ENCODE measurements around the gene MUC5B.

The MUC5B gene

GRCh38 chr11:1289211-1289935 lies 66.5 kb downstream of the MUC5B start:
- H3K79me2 ChIP-seq (ENCODE audit: insufficient read depth, low read length) = no peaks in the 10 kb centered on the region
- no peaks in the 10 kb centered on the region for H3K27me3 ChIP-seq (ENCODE audit: insufficient read depth, low read length)
- H3K27ac ChIP-seq (ENCODE audit: low read depth, low read length, poor library complexity, severe bottlenecking) = no peak overlapping the region
- H3K9ac ChIP-seq (ENCODE audit: low read length) = no peak overlapping the region
- no peaks in the 10 kb centered on the region for H3K9me3 ChIP-seq (ENCODE audit: low read length)
- H3K4me2 ChIP-seq (ENCODE audit: low read length) = no peak overlapping the region
- H4K20me1 ChIP-seq (ENCODE audit: insufficient read depth, low read length) = no peaks in the 10 kb centered on the region
- TF ChIP-seq EZH2 (IDR thresholded peaks at IDR 0.05; ENCODE audit: borderline replicate concordance, low read length) = no peak
- no peak for TF ChIP-seq CTCF (IDR thresholded peaks at IDR 0.05; ENCODE audit: low read length)
- no peak overlapping the region for H2AFZ ChIP-seq (ENCODE audit: low read length)
- no peaks in the 10 kb centered on the region for H3K4me1 ChIP-seq (ENCODE audit: insufficient read depth, low read length, severe bottlenecking)
- H3K9me2 ChIP-seq (ENCODE audit: low read depth, low read length) = no peaks in the 10 kb centered on the region
- no peak overlapping the region for H3K4me3 ChIP-seq (ENCODE audit: low read depth, low read length, poor library complexity, severe bottlenecking)
- peaks cover 54% of the 10 kb centered on the region for H3K36me3 ChIP-seq (ENCODE audit: insufficient read depth, low read length)
- H3F3A ChIP-seq (ENCODE audit: insufficient read depth, low read length) = no peaks in the 10 kb centered on the region

GRCh38 chr11:1290052-1291040 lies 67.5 kb downstream of the MUC5B start:
- Histone ChIP-seq H3K4me2 (ENCODE audit: low read length) (no peak overlapping the region), H4K20me1 (ENCODE audit: insufficient read depth, low read length) (no peaks in the 10 kb centered on the region)
- TF ChIP-seq EZH2 (IDR thresholded peaks at IDR 0.05; ENCODE audit: borderline replicate concordance, low read length) = no peak
- no peak for TF ChIP-seq CTCF (IDR thresholded peaks at IDR 0.05; ENCODE audit: low read length)

DNA sequence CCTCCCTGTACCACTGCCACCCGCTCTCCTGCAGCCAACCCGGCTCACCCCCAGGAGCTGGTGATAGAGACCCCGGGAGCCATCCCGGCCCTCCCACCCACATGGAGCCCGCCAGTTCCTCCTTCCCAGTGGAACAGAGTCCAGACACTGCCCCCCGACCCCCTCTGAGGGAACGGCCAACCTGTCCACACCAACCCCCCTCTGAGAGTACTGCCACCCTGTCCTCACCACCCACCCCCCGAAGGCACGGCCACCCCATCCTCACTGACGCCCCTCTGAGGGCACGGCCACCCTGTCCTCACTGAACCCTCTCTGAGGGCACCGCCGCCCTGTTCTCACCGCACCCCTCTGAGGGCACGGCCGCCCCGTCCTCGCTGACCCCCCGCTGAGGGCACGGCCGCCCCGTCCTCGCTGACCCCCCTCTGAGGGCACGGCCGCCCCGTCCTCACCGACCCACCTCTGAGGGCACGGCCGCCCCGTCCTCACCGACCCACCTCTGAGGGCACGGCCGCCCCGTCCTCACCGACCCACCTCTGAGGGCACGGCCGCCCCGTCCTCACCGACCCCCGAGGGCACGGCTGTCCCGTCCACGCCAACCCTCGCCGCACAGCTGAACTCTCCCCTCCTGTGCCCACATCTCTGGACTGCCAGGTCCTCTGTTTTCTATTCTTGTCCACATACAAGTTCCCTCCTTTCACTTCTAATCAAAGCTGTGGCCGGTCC lies 68.6 kb downstream of the MUC5B start:
- no peaks in the 10 kb centered on the region for H3K9me3 ChIP-seq (ENCODE audit: low read length)
- no peaks in the 10 kb centered on the region for H3K27me3 ChIP-seq (ENCODE audit: insufficient read depth, low read length)
- no peak for TF ChIP-seq EZH2 (IDR thresholded peaks at IDR 0.05; ENCODE audit: borderline replicate concordance, low read length)
- no peak for TF ChIP-seq CTCF (IDR thresholded peaks at IDR 0.05; ENCODE audit: low read length)
- H3K4me2 ChIP-seq (ENCODE audit: low read length) = no peak overlapping the region
- H3K9ac ChIP-seq (ENCODE audit: low read length) = no peak overlapping the region
- no peaks in the 10 kb centered on the region for H3K9me2 ChIP-seq (ENCODE audit: low read depth, low read length)
- no peak overlapping the region for H3K4me3 ChIP-seq (ENCODE audit: low read depth, low read length, poor library complexity, severe bottlenecking)
- no peaks in the 10 kb centered on the region for H4K20me1 ChIP-seq (ENCODE audit: insufficient read depth, low read length)
- peaks cover 46% of the 10 kb centered on the region for H3K36me3 ChIP-seq (ENCODE audit: insufficient read depth, low read length)
- H2AFZ ChIP-seq (ENCODE audit: low read length) = no peak overlapping the region
- H3K27ac ChIP-seq (ENCODE audit: low read depth, low read length, poor library complexity, severe bottlenecking) = no peak overlapping the region
- no peaks in the 10 kb centered on the region for H3K79me2 ChIP-seq (ENCODE audit: insufficient read depth, low read length)
- no peaks in the 10 kb centered on the region for H3K4me1 ChIP-seq (ENCODE audit: insufficient read depth, low read length, severe bottlenecking)
- H3F3A ChIP-seq (ENCODE audit: insufficient read depth, low read length) = no peaks in the 10 kb centered on the region

More at GRCh38 chr11:1290052-1291040, 67.5 kb downstream of the MUC5B start:
- H3F3A ChIP-seq (ENCODE audit: insufficient read depth, low read length) = no peaks in the 10 kb centered on the region
- no peak overlapping the region for H3K4me3 ChIP-seq (ENCODE audit: low read depth, low read length, poor library complexity, severe bottlenecking)
- no peak overlapping the region for H3K27ac ChIP-seq (ENCODE audit: low read depth, low read length, poor library complexity, severe bottlenecking)
- no peaks in the 10 kb centered on the region for H3K9me3 ChIP-seq (ENCODE audit: low read length)
- H2AFZ ChIP-seq (ENCODE audit: low read length) = no peak overlapping the region
- no peaks in the 10 kb centered on the region for H3K27me3 ChIP-seq (ENCODE audit: insufficient read depth, low read length)
- H3K9ac ChIP-seq (ENCODE audit: low read length) = no peak overlapping the region
- peaks cover 54% of the 10 kb centered on the region for H3K36me3 ChIP-seq (ENCODE audit: insufficient read depth, low read length)
- no peaks in the 10 kb centered on the region for H3K4me1 ChIP-seq (ENCODE audit: insufficient read depth, low read length, severe bottlenecking)
- no peaks in the 10 kb centered on the region for H3K9me2 ChIP-seq (ENCODE audit: low read depth, low read length)
- H3K79me2 ChIP-seq (ENCODE audit: insufficient read depth, low read length) = no peaks in the 10 kb centered on the region

All from OCI-LY1 (cell line).